ENCODE data around the gene DDTL. TPM values are rescaled to one million over a fixed set of nuclear protein-coding genes. Genes with fewer than 3 reads are reported as not detected.
A peak's percentile ranks its signal among the peaks of the same experiment; 100 is the strongest.
"Not testable (repeated sequence)": the region's sequence is repeated elsewhere in the genome, so short reads cannot be mapped to it uniquely, and the experiment has no call there.

The DDTL gene
- total and polyA plus RNA-seq, 8 donors = 2.7 to 53.6 (median 4.5) TPM; not detected in 2

GRCh38 chr22:23954193-23954990 is 12.3 kb upstream of the DDTL start:
- intact Hi-C loops (cut with DNase I; ENCODE audit: low total_unique reads) = not testable (repeated sequence)

GRCh38 chr22:23954991-23955305 is 11.7 kb upstream of the DDTL start:
- H3K27me3 ChIP-seq; H3K27ac ChIP-seq; H3K36me3 ChIP-seq; intact Hi-C loops (cut with DNase I; ENCODE audit: low total_unique reads); H3K4me1 ChIP-seq; H3K4me3 ChIP-seq; DNase-seq; H3K9me3 ChIP-seq: not testable (repeated sequence)
- 69 to 84% (median 77%) methylated on average over 3 to 6 of the region's 6 CpGs for WGBS, 5 donors

More at GRCh38 chr22:23954193-23954990, 12.3 kb upstream of the DDTL start:
- not testable (repeated sequence) for H3K9me3 ChIP-seq, H3K27me3 ChIP-seq, H3K27ac ChIP-seq, H3K4me1 ChIP-seq, DNase-seq, H3K36me3 ChIP-seq, H3K4me3 ChIP-seq
- WGBS, 5 donors = 63 to 82% (median 79%) methylated on average over 8 of the region's 8 CpGs

- WGBS, 5 donors = 57 to 82% (median 77%) methylated on average over 3 to 7 of the region's 8 CpGs
- H3K36me3 ChIP-seq; H3K9me3 ChIP-seq; H3K27me3 ChIP-seq; intact Hi-C loops (cut with DNase I; ENCODE audit: low total_unique reads); H3K4me3 ChIP-seq; DNase-seq; H3K27ac ChIP-seq: not testable (repeated sequence)
- H3K4me1 ChIP-seq = peaks cover 0 to 12% (median 2%) of the 10 kb centered on the region in 4 donors
These were observed 10.8 kb upstream of the DDTL start for GRCh38 chr22:23955886-23956285.

GRCh38 chr22:23956301-23956900 is 10.3 kb upstream of the DDTL start:
- H3K27me3 ChIP-seq; intact Hi-C loops (cut with DNase I; ENCODE audit: low total_unique reads): not testable (repeated sequence)
- WGBS, 5 donors = 22 to 36% (median 23%) methylated on average over 11 to 12 of the region's 12 CpGs

GRCh38 chr22:23961084-23961771 is 5.5 kb upstream of the DDTL start, which contains the start of gene GSTT2B:
Gene GSTT2B (minus strand): TSS chr22:23961195. CDS start chr22:23961131, 64 bp downstream.
- H3K36me3 ChIP-seq; intact Hi-C loops (cut with DNase I; ENCODE audit: low total_unique reads); H3K9me3 ChIP-seq; DNase-seq; H3K27me3 ChIP-seq: not testable (repeated sequence)
- Histone ChIP-seq H3K27ac (peak within 1 kb of the TSS in 1 of 5 donors; percentile 48), H3K4me1 (peaks cover 0 to 11% (median 2%) of the 10 kb centered on the region in 4 donors), H3K4me3 (peak within 1 kb of the TSS in 1 of 4 donors; percentile 22)
- WGBS, 5 donors = no CpG with 5 or more reads among the region's 43 CpGs

More at GRCh38 chr22:23956301-23956900, 10.3 kb upstream of the DDTL start:
- H3K27ac ChIP-seq, H3K9me3 ChIP-seq, H3K4me3 ChIP-seq, H3K36me3 ChIP-seq: not testable (repeated sequence)
- TF ChIP-seq CTCF (IDR thresholded peaks at IDR 0.05) = peak in 5 of 7 experiments; percentile 66 to 93 (median 85)
- peak in 1 of 3 donors; percentile 40 for TF ChIP-seq POLR2AphosphoS5 (IDR thresholded peaks at IDR 0.05)
- H3K4me1 ChIP-seq = peaks cover 0 to 12% (median 2%) of the 10 kb centered on the region in 4 donors
- peak; percentile 84 to 87 for DNase-seq

- H3K4me3 ChIP-seq; intact Hi-C loops (cut with DNase I; ENCODE audit: low total_unique reads); H3K27me3 ChIP-seq; H3K27ac ChIP-seq; H3K9me3 ChIP-seq; DNase-seq: not testable (repeated sequence)
- WGBS, 5 donors = no CpG with 5 or more reads among the region's 18 CpGs
- Histone ChIP-seq H3K4me1 (peaks cover 0 to 21% (median 9%) of the 10 kb centered on the region in 4 donors), H3K36me3 (peaks cover 17 to 21% (median 21%) of the 10 kb centered on the region in 4 donors)
These were observed 594 bp upstream of the DDTL start for GRCh38 chr22:23966094-23966493.

GRCh38 chr22:23969071-23969470 is 2.4 kb downstream of the DDTL start:
- no peak for DNase-seq
- TF ChIP-seq CTCF (IDR thresholded peaks at IDR 0.05) (no peak), EP300 (IDR thresholded peaks at IDR 0.05) (no peak), POLR2AphosphoS5 (IDR thresholded peaks at IDR 0.05) (no peak), POLR2A (IDR thresholded peaks at IDR 0.05) (no peak)
- 89 to 97% (median 92%) methylated on average over 3 of the region's 3 CpGs for WGBS, 5 donors
- Histone ChIP-seq H3K36me3 (peaks cover 25 to 31% (median 29%) of the 10 kb centered on the region in 4 donors), H3K4me3 (no peak overlapping the region), H3K27ac (no peak overlapping the region), H3K4me1 (peaks cover 0 to 30% (median 13%) of the 10 kb centered on the region in 4 donors), H3K9me3 (no peaks in the 10 kb centered on the region), H3K27me3 (no peaks in the 10 kb centered on the region)
- intact Hi-C loops (cut with DNase I; ENCODE audit: low total_unique reads) = no loop called here
